IPS-15b (cell line): Measurements from ENCODE around the gene SCT.

ENCODE experiments used
- H3K27me3 ChIP-seq: one replicate; pipeline ENCODE4 v1.6.1; 2013; ENCODE audit warnings: low read length; ENCODE audit not compliant: control insufficient read depth, insufficient read depth
- H3K36me3 ChIP-seq: one replicate; pipeline ENCODE4 v1.6.1; 2013; ENCODE audit warnings: low read length; ENCODE audit not compliant: control insufficient read depth, insufficient read depth
- H3K4me1 ChIP-seq: one replicate; pipeline ENCODE4 v1.6.1; 2013; ENCODE audit warnings: mild to moderate bottlenecking, low read length; ENCODE audit not compliant: control insufficient read depth, insufficient read depth
- H3K4me3 ChIP-seq: one replicate; pipeline ENCODE4 v1.5.1; 2013; ENCODE audit warnings: low read depth, low read length
- H3K9ac ChIP-seq: one replicate; pipeline ENCODE4 v1.6.1; 2013; ENCODE audit warnings: low read depth, mild to moderate bottlenecking, low read length
- H3K9me3 ChIP-seq: one replicate; pipeline ENCODE4 v1.6.1; 2013; ENCODE audit warnings: mild to moderate bottlenecking, low read length; ENCODE audit not compliant: control insufficient read depth, insufficient read depth

SCT gene

DNA sequence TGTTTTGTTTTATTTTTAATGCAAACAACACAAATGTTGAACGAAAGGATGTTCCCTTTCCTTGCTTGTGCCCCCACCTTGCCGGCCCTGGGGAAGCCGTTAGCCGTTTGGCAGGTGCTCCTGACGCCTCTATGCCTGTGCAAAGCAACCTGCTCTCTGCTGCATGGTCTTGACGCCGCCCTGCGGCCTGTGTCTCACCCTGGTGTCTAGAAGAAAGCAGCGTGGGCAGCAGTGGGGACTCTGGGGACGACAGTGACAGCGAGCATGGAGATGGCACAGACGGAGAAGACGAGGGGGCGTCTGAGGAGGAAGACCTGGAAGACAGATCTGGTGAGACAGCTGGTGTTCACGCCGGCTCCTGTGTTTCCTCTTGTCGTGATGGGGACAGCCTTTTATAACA is 45.2 kb downstream of the SCT start:
- H3K36me3 ChIP-seq = peaks cover 25% of the 10 kb centered on the region
- H3K9ac ChIP-seq = no peak overlapping the region
- no peak overlapping the region for H3K4me3 ChIP-seq
- H3K9me3 ChIP-seq = no peaks in the 10 kb centered on the region
- H3K27me3 ChIP-seq = no peaks in the 10 kb centered on the region
- peaks cover 3% of the 10 kb centered on the region for H3K4me1 ChIP-seq

DNA sequence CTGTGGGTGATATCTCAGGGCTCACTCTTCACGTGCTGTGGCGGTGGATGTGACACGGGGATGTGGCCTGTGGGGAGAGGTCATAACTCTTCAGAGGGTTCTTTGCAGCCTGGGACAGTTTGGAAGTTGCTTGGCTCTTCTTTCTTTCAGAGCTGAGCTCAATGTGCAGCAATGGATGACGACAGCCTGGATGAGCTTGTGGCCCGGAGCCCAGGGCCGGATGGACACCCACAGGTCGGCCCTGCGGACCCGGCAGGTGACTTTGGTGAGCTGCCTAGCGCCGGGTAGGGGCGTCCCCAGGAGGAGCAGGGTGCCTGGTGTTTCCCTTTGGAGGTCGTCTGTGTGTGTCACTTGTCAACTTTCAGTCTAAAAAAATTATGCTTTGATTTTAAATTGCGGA is 45.6 kb downstream of the SCT start:
- no peak overlapping the region for H3K4me3 ChIP-seq
- H3K36me3 ChIP-seq = peaks cover 21% of the 10 kb centered on the region
- H3K27me3 ChIP-seq = no peaks in the 10 kb centered on the region
- H3K9ac ChIP-seq = no peak overlapping the region
- H3K4me1 ChIP-seq = peaks cover 3% of the 10 kb centered on the region
- H3K9me3 ChIP-seq = no peaks in the 10 kb centered on the region

DNA sequence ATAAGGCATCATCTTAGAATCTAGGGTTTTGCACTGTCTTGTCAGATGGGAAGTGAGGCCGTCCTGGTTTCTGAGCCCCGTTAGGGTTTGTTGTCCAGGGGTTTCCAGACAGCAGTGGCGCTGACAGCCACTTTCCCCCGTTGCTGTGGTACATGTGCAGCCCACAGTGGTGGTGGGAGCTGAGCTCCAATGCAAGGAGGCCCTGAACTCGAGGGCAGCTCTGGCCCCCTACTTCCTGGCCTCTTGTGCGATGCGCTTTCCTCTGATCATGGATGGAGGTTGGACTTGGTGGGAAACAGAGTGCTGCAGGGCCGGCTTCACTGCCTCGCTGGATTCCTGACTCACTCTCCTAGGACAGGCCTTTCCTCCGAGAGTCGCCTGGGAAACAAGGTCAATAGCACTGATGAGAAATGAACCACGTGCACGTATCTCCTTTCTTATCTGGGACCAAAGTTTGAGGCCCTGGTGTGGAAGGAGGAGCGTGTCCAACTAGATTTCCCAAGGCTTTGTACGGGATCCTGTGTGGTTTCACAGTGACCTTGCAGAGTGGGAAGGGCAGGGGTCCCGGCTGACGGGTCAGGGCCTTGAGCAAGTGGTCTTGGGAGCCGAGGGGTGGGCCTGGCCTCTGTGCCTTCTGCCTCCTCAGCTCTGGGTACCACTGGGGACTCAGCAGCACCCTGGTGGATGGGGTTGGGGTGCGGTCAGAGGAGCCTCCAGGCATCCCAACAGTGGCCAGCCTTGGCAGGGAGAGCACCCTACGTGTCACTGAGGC is 47.0 kb downstream of the SCT start:
- Histone ChIP-seq H3K27me3 (peaks cover 2% of the 10 kb centered on the region), H3K36me3 (peaks cover 20% of the 10 kb centered on the region), H3K9ac (peak overlapping the region; percentile 16), H3K4me3 (no peak overlapping the region), H3K4me1 (peaks cover 3% of the 10 kb centered on the region), H3K9me3 (no peaks in the 10 kb centered on the region)

GRCh38 chr11:578276-579035 is 48.5 kb downstream of the SCT start:
- Histone ChIP-seq H3K36me3 (peaks cover 12% of the 10 kb centered on the region), H3K9ac (no peak overlapping the region), H3K4me1 (peaks cover 5% of the 10 kb centered on the region), H3K9me3 (no peaks in the 10 kb centered on the region), H3K4me3 (no peak overlapping the region), H3K27me3 (peaks cover 5% of the 10 kb centered on the region)

DNA sequence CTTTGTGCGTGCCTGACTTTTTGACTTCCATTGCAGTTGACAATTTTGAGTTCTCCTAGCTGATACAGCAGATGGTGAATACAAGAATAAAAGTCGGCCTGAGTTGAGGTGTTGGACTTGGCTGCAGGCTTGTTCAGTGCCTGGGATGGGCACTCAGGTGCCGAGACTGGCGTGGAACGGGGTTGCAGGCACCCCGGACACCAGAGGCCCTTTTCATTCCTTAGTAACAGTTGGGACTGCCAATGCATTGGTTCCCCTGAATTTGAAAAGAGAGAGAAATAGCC is 49.4 kb downstream of the SCT start:
- H3K27me3 ChIP-seq = peaks cover 5% of the 10 kb centered on the region
- peaks cover 5% of the 10 kb centered on the region for H3K4me1 ChIP-seq
- no peaks in the 10 kb centered on the region for H3K9me3 ChIP-seq
- peaks cover 10% of the 10 kb centered on the region for H3K36me3 ChIP-seq
- peak overlapping the region; percentile 80 for H3K4me3 ChIP-seq
- H3K9ac ChIP-seq = no peak overlapping the region

DNA sequence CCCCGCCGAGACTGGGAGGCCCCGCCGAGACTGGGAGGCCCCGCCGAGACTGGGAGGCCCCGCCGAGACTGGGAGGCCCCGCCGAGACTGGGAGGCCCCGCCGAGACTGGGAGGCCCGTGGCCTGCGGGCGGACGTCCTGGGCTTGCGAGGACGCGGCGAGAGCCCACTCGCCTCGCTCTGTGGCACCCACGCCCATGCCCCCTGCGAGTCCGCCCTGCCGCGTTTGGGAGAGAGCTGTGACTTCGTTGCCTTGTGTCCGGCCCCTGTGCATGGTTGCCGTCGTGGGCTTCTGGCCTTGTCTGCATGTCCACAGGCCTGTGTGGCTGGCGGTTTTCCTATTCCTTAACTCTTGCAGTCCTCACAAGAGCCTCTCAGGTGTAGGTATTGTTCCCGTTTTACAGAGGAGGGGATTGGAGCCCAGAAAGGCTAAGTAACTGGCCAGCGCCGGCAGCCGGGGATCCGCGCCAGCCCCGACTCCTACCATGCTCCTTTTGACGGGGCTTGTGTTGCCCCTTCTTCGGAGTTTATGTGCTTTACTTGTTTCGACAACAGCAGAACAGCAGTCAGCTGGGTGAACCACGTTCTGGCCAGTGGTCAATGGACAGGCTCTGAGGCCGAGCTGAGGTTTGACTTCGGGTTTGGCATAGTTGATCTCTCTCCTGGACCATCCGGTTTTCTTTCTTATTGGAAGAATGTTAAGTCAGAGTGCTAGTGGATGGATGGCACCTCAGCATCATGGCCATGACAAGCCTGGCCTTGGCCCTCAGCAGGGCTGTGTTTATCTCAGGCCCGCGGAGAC is 50.0 kb downstream of the SCT start:
- peaks cover 5% of the 10 kb centered on the region for H3K4me1 ChIP-seq
- peaks cover 5% of the 10 kb centered on the region for H3K27me3 ChIP-seq
- H3K4me3 ChIP-seq = peak overlapping the region; percentile 80

More for the DNA sequence above, 50.0 kb downstream of the SCT start:
- no peaks in the 10 kb centered on the region for H3K9me3 ChIP-seq
- peak overlapping the region; percentile 63 for H3K9ac ChIP-seq
- H3K36me3 ChIP-seq = peaks cover 9% of the 10 kb centered on the region
